A673 (cell line): Measurements from ENCODE around the gene CHIT1. TPM values are rescaled to one million over a fixed set of nuclear protein-coding genes. Genes with fewer than 3 reads are reported as not detected.
A peak's percentile ranks its signal among the peaks of the same experiment; 100 is the strongest.

ENCODE experiments used
- BruUV-seq: library from RNA; stranded (reverse); fragments of 400-500 nt; replicated peaks from 2 replicates; lab custom pipeline; 2021; lab: Mats Ljungman, UMichigan
- CTCF ChIA-PET: fragments of 300-600 bp; sonication (Branson Sonifier 250); formaldehyde crosslinking; loops from one replicate; lab custom pipeline; 2022; ENCODE audit warnings: antibody characterized with exemption; lab: Charles Lee
- POLR2A ChIA-PET: fragments of 300-600 bp; sonication (Branson Sonifier 250); formaldehyde crosslinking; loops from one replicate; lab custom pipeline; 2022; ENCODE audit warnings: antibody characterized with exemption; ENCODE audit not compliant: low non-redundant PET; lab: Charles Lee
- DNase-seq: peaks from one replicate; pipeline ENCODE4 v3.0.0-alpha.2; 2015; ENCODE audit warnings: low spot score
- H3K27ac ChIP-seq: fragments of 200-600 bp; sonication (generic); 2 replicates; pipeline ENCODE4 v1.5.1; 2016; ENCODE audit warnings: mixed run types, low read depth, mild to moderate bottlenecking, mixed read lengths, antibody characterized with exemption, low read length; ENCODE audit not compliant: poor library complexity, severe bottlenecking
- H3K27me3 ChIP-seq: fragments of 200-600 bp; sonication (generic); replicated peaks from 2 replicates; pipeline ENCODE4 v1.6.1; 2017; ENCODE audit warnings: mixed run types, low read depth, mild to moderate bottlenecking, mixed read lengths, antibody characterized with exemption, low read length; ENCODE audit not compliant: insufficient read depth, poor library complexity
- H3K36me3 ChIP-seq: fragments of 200-600 bp; sonication (generic); 2 replicates; pipeline ENCODE4 v1.6.1; 2016; ENCODE audit warnings: mixed run types, mild to moderate bottlenecking, mixed read lengths, antibody characterized with exemption, low read length; ENCODE audit not compliant: insufficient read depth, poor library complexity, severe bottlenecking
- H3K4me1 ChIP-seq: fragments of 200-600 bp; sonication (generic); 2 replicates; pipeline ENCODE4 v1.6.1; 2017; ENCODE audit warnings: mixed run types, mild to moderate bottlenecking, mixed read lengths, antibody characterized with exemption, low read length; ENCODE audit not compliant: insufficient read depth, poor library complexity, severe bottlenecking
- H3K4me3 ChIP-seq: fragments of 200-600 bp; sonication (generic); 2 replicates; pipeline ENCODE4 v1.5.1; 2016; ENCODE audit warnings: low read depth, mixed run types, mild to moderate bottlenecking, mixed read lengths, low read length; ENCODE audit not compliant: poor library complexity, severe bottlenecking
- H3K9me3 ChIP-seq: fragments of 200-600 bp; sonication (generic); 2 replicates; pipeline ENCODE4 v1.6.1; 2016; ENCODE audit warnings: mixed run types, low read depth, mild to moderate bottlenecking, mixed read lengths, antibody characterized with exemption, low read length; ENCODE audit not compliant: poor library complexity, severe bottlenecking
- CTCF ChIP-seq: fragments of 300-800, 200-600 bp; sonication (generic); conservative IDR thresholded peaks from 2 replicates; pipeline ENCODE4 v1.5.1; 2017; ENCODE audit warnings: low read depth, mild to moderate bottlenecking, antibody characterized with exemption, low read length, moderate library complexity, mixed read lengths
- EZH2 ChIP-seq: fragments of 200-600 bp; sonication (generic); IDR thresholded peaks from 2 replicates; pipeline ENCODE4 v1.6.1; 2017; ENCODE audit warnings: borderline replicate concordance, low read depth, mild to moderate bottlenecking, mixed read lengths, antibody characterized with exemption, low read length; ENCODE audit not compliant: poor library complexity, severe bottlenecking
- intact Hi-C: fragments of 100-400 bp; cut with micrococcal nuclease; formaldehyde crosslinking; loops from one replicate; pipeline ENCODE4 v1.10.0; 2022; ENCODE audit not compliant: unreplicated experiment
- total RNA-seq: library from RNA; stranded (reverse); gene quantifications from 2 replicates; pipeline ENCODE4 v1.2.3, GENCODE V29; 2021

CHIT1 gene
- total RNA-seq, 1 experiment from 2014 or later, result not detected

DNA sequence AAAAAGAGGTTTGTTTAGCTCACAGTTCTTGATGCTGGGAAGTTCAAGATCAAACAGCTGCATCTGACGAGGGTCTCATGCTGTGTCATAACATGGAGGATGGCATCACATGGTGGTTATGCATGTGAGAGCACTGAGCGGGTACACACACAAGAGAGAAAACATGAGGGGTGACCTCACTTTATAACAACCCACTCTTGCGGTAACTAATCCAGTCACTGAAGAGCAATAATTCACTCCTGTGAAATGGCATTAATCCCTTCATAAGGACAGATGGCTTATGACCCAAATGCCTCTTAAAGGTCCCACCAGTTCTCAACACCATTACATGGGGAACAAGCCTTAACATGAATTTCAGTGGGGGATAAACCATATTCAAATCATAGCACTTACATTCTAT lies 23.2 kb upstream of the CHIT1 start:
- Histone ChIP-seq H3K9me3 (peaks cover 3% of the 10 kb centered on the region), H3K36me3 (no peaks in the 10 kb centered on the region), H3K4me3 (no peak overlapping the region), H3K27me3 (peaks cover 11% of the 10 kb centered on the region), H3K4me1 (peaks cover 15% of the 10 kb centered on the region), H3K27ac (no peak overlapping the region)
- intact Hi-C loops, result no loop called here
- peak; percentile 61 for DNase-seq
- ChIA-PET CTCF (no interaction called here), POLR2A (interaction anchor here (0.6 kb wide), 1 partner anchor 1001 kb away, joined by 3 read pairs; no protein-coding TSS in a partner anchor)
- no TSS peak for BruUV-seq
- TF ChIP-seq EZH2 (no peak), CTCF (no peak)

GRCh38 chr1:203251466-203251865 lies 22.0 kb upstream of the CHIT1 start:
- CTCF ChIA-PET, result interaction anchor here (1.0 kb wide), 1 partner anchor 16 kb away, joined by 5 read pairs; no protein-coding TSS in a partner anchor
- Histone ChIP-seq H3K36me3 (no peaks in the 10 kb centered on the region), H3K27me3 (peaks cover 11% of the 10 kb centered on the region), H3K4me1 (peaks cover 15% of the 10 kb centered on the region), H3K4me3 (no peak overlapping the region), H3K9me3 (peaks cover 2% of the 10 kb centered on the region), H3K27ac (no peak overlapping the region)
- DNase-seq, result no peak
- BruUV-seq, result no TSS peak
- intact Hi-C loops, result no loop called here
- POLR2A ChIA-PET, result no interaction called here
- TF ChIP-seq EZH2, result no peak
- TF ChIP-seq CTCF, result no peak

DNA sequence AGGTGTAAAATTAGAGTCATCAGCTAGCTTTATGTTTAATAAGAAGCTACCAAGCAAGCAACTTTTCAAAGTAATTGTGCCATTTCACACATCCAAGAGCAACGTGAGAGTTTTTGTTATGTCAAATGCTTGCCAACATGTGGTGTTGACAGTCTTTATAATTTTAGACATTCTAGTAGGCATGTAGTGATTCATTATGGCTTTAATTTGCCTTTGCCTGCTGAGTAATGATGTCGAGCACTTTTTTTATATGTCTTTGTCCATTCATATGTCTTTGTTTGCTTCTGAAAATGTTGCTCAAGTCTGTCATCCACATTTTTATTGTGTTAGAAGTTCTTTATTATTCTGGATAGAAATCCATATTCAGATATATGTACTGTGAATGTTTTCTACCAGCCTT lies 21.4 kb upstream of the CHIT1 start:
- H3K9me3 ChIP-seq, result no peaks in the 10 kb centered on the region
- H3K27me3 ChIP-seq, result peaks cover 11% of the 10 kb centered on the region
- peaks cover 15% of the 10 kb centered on the region for H3K4me1 ChIP-seq
- ChIA-PET CTCF (interaction anchor here (1.0 kb wide), 1 partner anchor 16 kb away, joined by 5 read pairs; no protein-coding TSS in a partner anchor), POLR2A (no interaction called here)
- BruUV-seq, result no TSS peak
- no peak for DNase-seq
- H3K27ac ChIP-seq, result no peak overlapping the region
- intact Hi-C loops, result no loop called here
- no peak for TF ChIP-seq CTCF
- TF ChIP-seq EZH2, result no peak
- H3K36me3 ChIP-seq, result no peaks in the 10 kb centered on the region
- H3K4me3 ChIP-seq, result no peak overlapping the region
